ENCODE measurements around the gene BTBD9. TPM values are rescaled to one million over a fixed set of nuclear protein-coding genes. Genes with fewer than 3 reads are reported as not detected.

The BTBD9 gene
- total and polyA plus RNA-seq, 2 experiments from 2014 or later, result 13.0 to 17.0 TPM

DNA sequence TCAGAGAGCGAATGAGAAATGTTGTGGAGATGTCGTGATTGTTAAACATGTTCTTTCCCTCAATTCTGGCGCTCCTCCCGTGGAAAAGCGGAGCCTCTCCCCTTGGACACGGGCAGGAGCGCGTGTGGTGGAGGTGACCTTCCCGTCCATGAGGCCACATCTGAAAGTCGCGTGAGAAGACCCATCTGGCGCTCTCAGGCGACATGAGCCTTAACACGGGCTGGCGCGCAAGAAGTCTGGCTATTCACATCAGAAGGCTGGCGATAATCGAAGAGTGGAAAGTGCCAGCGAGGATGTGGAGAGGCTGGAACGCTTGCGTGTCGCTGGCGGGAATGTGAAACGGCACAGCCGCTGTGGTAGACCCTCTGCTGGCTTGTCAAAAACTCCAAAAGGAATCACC, 478.9 kb downstream of the BTBD9 start:
- H2AFZ ChIP-seq, result no peak overlapping the region
- H3K36me3 ChIP-seq (replicated peaks; ENCODE audit: insufficient read depth, low read depth), result no peaks in the 10 kb centered on the region
- no peaks in the 10 kb centered on the region for H3K79me2 ChIP-seq
- H3K9me3 ChIP-seq (ENCODE audit: low read depth), result no peaks in the 10 kb centered on the region
- WGBS (ENCODE audit: low lambda C conversion rate, missing lambda C conversion rate), result 99% methylated on average over 24 of the region's 25 CpGs
- TF ChIP-seq EZH2 (IDR thresholded peaks at IDR 0.05; ENCODE audit: borderline replicate concordance) (no peak), EZH2phosphoT487 (IDR thresholded peaks at IDR 0.05; ENCODE audit: low read depth, severe bottlenecking, unreplicated experiment) (no peak)
- TF ChIP-seq, protein P1, sequence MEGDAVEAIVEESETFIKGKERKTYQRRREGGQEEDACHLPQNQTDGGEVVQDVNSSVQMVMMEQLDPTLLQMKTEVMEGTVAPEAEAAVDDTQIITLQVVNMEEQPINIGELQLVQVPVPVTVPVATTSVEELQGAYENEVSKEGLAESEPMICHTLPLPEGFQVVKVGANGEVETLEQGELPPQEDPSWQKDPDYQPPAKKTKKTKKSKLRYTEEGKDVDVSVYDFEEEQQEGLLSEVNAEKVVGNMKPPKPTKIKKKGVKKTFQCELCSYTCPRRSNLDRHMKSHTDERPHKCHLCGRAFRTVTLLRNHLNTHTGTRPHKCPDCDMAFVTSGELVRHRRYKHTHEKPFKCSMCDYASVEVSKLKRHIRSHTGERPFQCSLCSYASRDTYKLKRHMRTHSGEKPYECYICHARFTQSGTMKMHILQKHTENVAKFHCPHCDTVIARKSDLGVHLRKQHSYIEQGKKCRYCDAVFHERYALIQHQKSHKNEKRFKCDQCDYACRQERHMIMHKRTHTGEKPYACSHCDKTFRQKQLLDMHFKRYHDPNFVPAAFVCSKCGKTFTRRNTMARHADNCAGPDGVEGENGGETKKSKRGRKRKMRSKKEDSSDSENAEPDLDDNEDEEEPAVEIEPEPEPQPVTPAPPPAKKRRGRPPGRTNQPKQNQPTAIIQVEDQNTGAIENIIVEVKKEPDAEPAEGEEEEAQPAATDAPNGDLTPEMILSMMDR (IDR thresholded peaks at IDR 0.05; ENCODE audit: poor library complexity), result no peak
- H3K27ac ChIP-seq, result no peak overlapping the region
- H3K27me3 ChIP-seq, result no peaks in the 10 kb centered on the region
- no peaks in the 10 kb centered on the region for H3K4me1 ChIP-seq (ENCODE audit: insufficient read depth)
- H4K20me1 ChIP-seq (ENCODE audit: insufficient read depth, poor library complexity, severe bottlenecking), result no peaks in the 10 kb centered on the region
- H3K9me2 ChIP-seq (replicated peaks; ENCODE audit: insufficient read depth), result no peaks in the 10 kb centered on the region
- no peak overlapping the region for H3K4me3 ChIP-seq
- H3K4me2 ChIP-seq, result no peak overlapping the region
- DNase-seq (ENCODE audit: low spot score), result no peak

- no peak overlapping the region for H3K4me3 ChIP-seq
- no peaks in the 10 kb centered on the region for H3K9me2 ChIP-seq (replicated peaks; ENCODE audit: insufficient read depth)
- DNase-seq (ENCODE audit: low spot score), result no peak
- no peaks in the 10 kb centered on the region for H3K79me2 ChIP-seq
- TF ChIP-seq, protein P1 (IDR thresholded peaks at IDR 0.05; ENCODE audit: poor library complexity), result no peak
- TF ChIP-seq EZH2phosphoT487 (IDR thresholded peaks at IDR 0.05; ENCODE audit: low read depth, severe bottlenecking, unreplicated experiment), result no peak
- TF ChIP-seq EZH2 (IDR thresholded peaks at IDR 0.05; ENCODE audit: borderline replicate concordance), result no peak
- no peaks in the 10 kb centered on the region for H3K27me3 ChIP-seq
- H3K9me3 ChIP-seq (ENCODE audit: low read depth), result no peaks in the 10 kb centered on the region
- no peaks in the 10 kb centered on the region for H3K4me1 ChIP-seq (ENCODE audit: insufficient read depth)
- no peak overlapping the region for H2AFZ ChIP-seq
- no peaks in the 10 kb centered on the region for H3K36me3 ChIP-seq (replicated peaks; ENCODE audit: insufficient read depth, low read depth)
- peaks cover under 1% of the 10 kb centered on the region for H4K20me1 ChIP-seq (ENCODE audit: insufficient read depth, poor library complexity, severe bottlenecking)
- no peak overlapping the region for H3K4me2 ChIP-seq
- H3K27ac ChIP-seq, result no peak overlapping the region
- 95% methylated on average over 8 of the region's 8 CpGs for WGBS (ENCODE audit: low lambda C conversion rate, missing lambda C conversion rate)
Measured at GRCh38 chr6:38159596-38159995, 480.1 kb downstream of the BTBD9 start.

GRCh38 chr6:38158762-38159350, 480.9 kb downstream of the BTBD9 start:
- DNase-seq (ENCODE audit: low spot score), result no peak
- no peak overlapping the region for H3K27ac ChIP-seq
- H3K36me3 ChIP-seq (replicated peaks; ENCODE audit: insufficient read depth, low read depth), result no peaks in the 10 kb centered on the region
- TF ChIP-seq, protein P1 (IDR thresholded peaks at IDR 0.05; ENCODE audit: poor library complexity), result no peak
- TF ChIP-seq EZH2phosphoT487 (IDR thresholded peaks at IDR 0.05; ENCODE audit: low read depth, severe bottlenecking, unreplicated experiment), result no peak
- no peak for TF ChIP-seq EZH2 (IDR thresholded peaks at IDR 0.05; ENCODE audit: borderline replicate concordance)
- no peaks in the 10 kb centered on the region for H3K9me2 ChIP-seq (replicated peaks; ENCODE audit: insufficient read depth)
- H3K9me3 ChIP-seq (ENCODE audit: low read depth), result no peaks in the 10 kb centered on the region
- H3K27me3 ChIP-seq, result no peaks in the 10 kb centered on the region
- no peak overlapping the region for H2AFZ ChIP-seq
- WGBS (ENCODE audit: low lambda C conversion rate, missing lambda C conversion rate), result 93% methylated on average over 14 of the region's 14 CpGs
- H3K4me2 ChIP-seq, result no peak overlapping the region
- H3K79me2 ChIP-seq, result no peaks in the 10 kb centered on the region
- no peak overlapping the region for H3K4me3 ChIP-seq
- H3K4me1 ChIP-seq (ENCODE audit: insufficient read depth), result no peaks in the 10 kb centered on the region
- H4K20me1 ChIP-seq (ENCODE audit: insufficient read depth, poor library complexity, severe bottlenecking), result peaks cover 5% of the 10 kb centered on the region

Data from hepatocyte (in vitro differentiated cells).